ENCODE measurements around the gene CYB561D2. TPM values are rescaled to one million over a fixed set of nuclear protein-coding genes. Genes with fewer than 3 reads are reported as not detected.
A peak's percentile ranks its signal among the peaks of the same experiment; 100 is the strongest.

Gene CYB561D2
- total and polyA plus RNA-seq, 2 of the 13 experiments (the other 11 are each of a cell fraction or from before 2014, with no cell fraction given): 11.1 to 17.2 TPM

GRCh38 chr3:50321336-50322114 lies 29.1 kb upstream of the CYB561D2 start (continued):
- TF ChIP-seq ZNF354B (CRISPR knock-in tag; IDR thresholded peaks at IDR 0.05): no peak
- TF ChIP-seq AHDC1 (CRISPR knock-in tag; IDR thresholded peaks at IDR 0.05; ENCODE audit: borderline replicate concordance): no peak
- TF ChIP-seq ATF7 (IDR thresholded peaks at IDR 0.05): peak; percentile 81
- TF ChIP-seq ATF7 (CRISPR knock-in tag; IDR thresholded peaks at IDR 0.05): no peak
- TF ChIP-seq ZNF143 (CRISPR knock-in tag; IDR thresholded peaks at IDR 0.05): peak; percentile 6; the same call in 1 of the 2 replicates
- no peak for TF ChIP-seq KLF6 (CRISPR knock-in tag; IDR thresholded peaks at IDR 0.05)
- 0 out of 2 replicates have a peak, but pooled peaks have one; percentile 8 for TF ChIP-seq MXD1 (CRISPR knock-in tag; IDR thresholded peaks at IDR 0.05)
- peak; percentile 82; the same call in 1 of the 2 replicates for TF ChIP-seq NONO (IDR thresholded peaks at IDR 0.05)
- TF ChIP-seq NONO (CRISPR knock-in tag; conservative IDR thresholded peaks at IDR 0.05): peak; percentile 46
- TF ChIP-seq TRIM22 (IDR thresholded peaks at IDR 0.05): no peak
- no peak for TF ChIP-seq ZNF24 (IDR thresholded peaks at IDR 0.05)
- TF ChIP-seq CTCF (CRISPR knock-in tag; IDR thresholded peaks at IDR 0.05): peak; percentile 81
- peak; percentile 95 for TF ChIP-seq PAXIP1 (CRISPR knock-in tag; conservative IDR thresholded peaks at IDR 0.05)
- TF ChIP-seq PLRG1 (conservative IDR thresholded peaks at IDR 0.05): no peak
- no peak for TF ChIP-seq ZNF296 (CRISPR knock-in tag; conservative IDR thresholded peaks at IDR 0.05)
- TF ChIP-seq MED13 (CRISPR knock-in tag; IDR thresholded peaks at IDR 0.05): peak; percentile 23; the same call in 1 of the 2 replicates
- no peak for TF ChIP-seq HHEX (CRISPR knock-in tag; IDR thresholded peaks at IDR 0.05)
